GM18870 (cell line): Measurements from ENCODE around the gene EFCAB11.

Source experiments
- ATAC-seq: cut with Tn5 transposase; IDR thresholded peaks from one replicate; pipeline ENCODE4 v1.9.1; 2021; ENCODE audit warnings: moderate library complexity; ENCODE audit not compliant: unreplicated experiment

EFCAB11 gene

GRCh38 chr14:89957791-89958190 lies 3.3 kb upstream of the EFCAB11 start:
- ATAC-seq = no peak

GRCh38 chr14:89957376-89957775 lies 2.8 kb upstream of the EFCAB11 start:
- ATAC-seq = no peak

GRCh38 chr14:89956661-89957009 lies 2.1 kb upstream of the EFCAB11 start:
- no peak for ATAC-seq

GRCh38 chr14:89955745-89956660 lies 1.5 kb upstream of the EFCAB11 start, which contains the start of gene TDP1:
Gene TDP1, plus strand, starts transcription at chr14:89955927. Its CDS starts 7,188 bp downstream, at chr14:89963115.
- peak; percentile 43 for ATAC-seq

- ATAC-seq = peak; percentile 18
Measured at GRCh38 chr14:89955022-89955744, 653 bp upstream of the EFCAB11 start.

- no peak for ATAC-seq
Measured at GRCh38 chr14:89953602-89954001, 928 bp downstream of the EFCAB11 start.

GRCh38 chr14:89952576-89952975 lies 2.0 kb downstream of the EFCAB11 start:
- ATAC-seq = no peak

- ATAC-seq = no peak
Measured at GRCh38 chr14:89947344-89947743, 7.2 kb downstream of the EFCAB11 start.

GRCh38 chr14:89941830-89942377 lies 12.6 kb downstream of the EFCAB11 start:
- no peak for ATAC-seq

- ATAC-seq = no peak
Measured at GRCh38 chr14:89936654-89937185, 17.8 kb downstream of the EFCAB11 start.

- no peak for ATAC-seq
Measured at GRCh38 chr14:89933002-89933401, 21.5 kb downstream of the EFCAB11 start.

- ATAC-seq = no peak
Measured at GRCh38 chr14:89927186-89927865, 27.2 kb downstream of the EFCAB11 start.

- no peak for ATAC-seq
Measured at GRCh38 chr14:89926694-89927093, 27.8 kb downstream of the EFCAB11 start.

- no peak for ATAC-seq
Measured at GRCh38 chr14:89924268-89924667, 30.3 kb downstream of the EFCAB11 start.

- no peak for ATAC-seq
Measured at GRCh38 chr14:89922031-89922907, 32.3 kb downstream of the EFCAB11 start.

- ATAC-seq = no peak
Measured at GRCh38 chr14:89921346-89921745, 33.2 kb downstream of the EFCAB11 start.

- no peak for ATAC-seq
Measured at GRCh38 chr14:89920056-89920455, 34.5 kb downstream of the EFCAB11 start.

GRCh38 chr14:89918721-89919120 lies 35.8 kb downstream of the EFCAB11 start:
- ATAC-seq = no peak

- no peak for ATAC-seq
Measured at GRCh38 chr14:89915114-89915878, 39.2 kb downstream of the EFCAB11 start.
